HG02571 (cell line): ENCODE measurements around the gene PIK3C2G.

Experiments
- ATAC-seq: cut with Tn5 transposase; IDR thresholded peaks from one replicate; pipeline ENCODE4 v1.9.1; 2021; ENCODE audit warnings: mild to moderate bottlenecking, moderate library complexity; ENCODE audit not compliant: unreplicated experiment

PIK3C2G gene

GRCh38 chr12:18551106-18551505, 289.8 kb downstream of the PIK3C2G start:
- ATAC-seq = no peak

DNA sequence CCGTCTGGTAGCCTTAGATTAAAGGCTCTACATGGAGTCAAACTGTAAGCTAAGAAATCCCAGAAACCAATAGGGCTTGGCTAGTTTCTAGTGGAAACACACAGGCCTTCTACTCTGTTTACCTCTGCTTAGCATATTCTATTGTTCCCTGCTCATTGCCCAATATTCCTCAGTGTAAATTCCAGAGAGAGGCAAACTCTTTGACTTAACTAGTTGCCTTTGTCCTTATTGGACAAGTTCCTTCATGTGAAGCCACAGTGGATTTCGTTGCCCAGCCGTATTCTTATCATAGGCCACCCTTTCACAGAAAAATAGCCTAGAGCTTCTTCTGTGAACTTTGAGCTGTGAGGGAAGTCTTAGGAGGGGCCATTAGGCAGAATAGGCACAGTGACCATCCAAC, 290.4 kb downstream of the PIK3C2G start:
- no peak for ATAC-seq

GRCh38 chr12:18552829-18553228, 291.5 kb downstream of the PIK3C2G start:
- ATAC-seq = no peak

DNA sequence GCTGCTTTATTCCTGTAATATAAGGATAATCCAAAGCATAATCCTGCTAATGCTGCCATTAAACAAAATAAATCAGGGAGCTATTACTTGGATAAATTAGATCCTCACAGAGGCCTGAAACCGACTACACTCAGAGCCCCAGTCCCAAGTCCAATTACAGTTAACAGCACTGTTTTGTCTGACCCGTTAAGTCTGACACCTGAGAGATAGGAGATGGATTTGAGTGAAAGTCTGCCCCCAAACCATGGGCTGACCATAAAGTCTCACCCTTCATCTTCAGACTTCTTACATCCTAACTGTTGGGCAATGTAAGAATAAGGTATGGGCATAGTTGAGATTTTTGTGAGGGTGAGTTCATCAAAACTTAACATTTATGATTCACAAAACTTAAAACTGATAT, 294.8 kb downstream of the PIK3C2G start:
- no peak for ATAC-seq

DNA sequence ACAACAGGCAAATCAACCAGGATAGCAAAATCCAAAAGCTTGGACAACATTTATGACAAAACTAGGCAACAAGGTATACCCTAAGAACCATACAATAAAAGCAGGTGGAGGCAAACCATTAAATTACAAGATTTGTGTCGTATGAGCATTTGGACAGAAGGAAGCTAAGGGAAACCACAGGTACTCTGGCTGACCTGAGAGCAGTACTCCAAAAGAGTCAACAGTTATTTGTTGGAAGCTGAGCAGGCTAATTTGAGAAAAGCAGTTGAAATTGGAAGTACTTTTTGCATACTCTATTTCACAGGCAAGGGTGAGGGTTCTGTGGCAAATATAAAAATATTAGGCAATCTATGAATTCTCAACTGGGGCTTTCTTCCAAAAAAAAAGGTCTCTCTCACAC, 297.9 kb downstream of the PIK3C2G start:
- ATAC-seq = no peak

DNA sequence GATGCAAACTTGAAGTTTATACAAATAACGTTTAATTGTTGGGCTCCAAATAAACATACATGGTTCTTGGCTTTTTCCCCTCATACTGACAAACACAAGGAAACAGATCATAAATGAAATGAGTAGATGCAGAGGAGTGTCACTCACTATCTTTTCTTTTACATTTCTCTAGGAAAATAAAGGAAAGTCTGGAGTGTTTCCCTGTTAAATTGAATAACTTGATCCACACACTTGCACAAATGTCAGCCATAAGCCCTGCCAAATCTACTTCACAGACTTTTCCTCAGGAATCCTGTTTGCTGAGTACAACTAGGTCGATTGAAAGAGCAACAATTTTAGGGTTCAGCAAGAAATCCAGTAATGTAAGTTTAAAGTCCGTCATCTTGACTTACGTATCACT, 301.2 kb downstream of the PIK3C2G start:
- ATAC-seq = no peak

DNA sequence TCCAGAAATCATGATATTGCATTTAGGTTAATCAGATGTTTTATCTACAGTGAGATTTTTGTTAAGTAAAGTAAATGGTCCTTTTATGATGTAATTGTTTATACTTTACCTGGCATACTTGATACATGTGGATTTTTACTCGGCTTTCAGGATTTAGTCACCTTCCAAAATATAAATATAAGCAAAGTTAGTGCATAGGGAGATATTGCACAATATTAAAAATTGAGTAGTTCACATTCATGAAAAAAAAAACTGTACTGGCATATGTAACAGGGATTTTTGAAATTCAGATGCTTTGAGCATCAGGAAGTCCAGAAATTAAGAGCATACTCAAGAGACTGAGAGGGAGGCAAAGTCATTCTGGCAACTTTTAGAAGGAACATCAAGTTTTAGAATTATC, 303.0 kb downstream of the PIK3C2G start:
- ATAC-seq = no peak

GRCh38 chr12:18567787-18568186, 306.5 kb downstream of the PIK3C2G start:
- no peak for ATAC-seq

- ATAC-seq = no peak
Measured at GRCh38 chr12:18570543-18570942, 309.2 kb downstream of the PIK3C2G start.

GRCh38 chr12:18576104-18576626, 314.8 kb downstream of the PIK3C2G start:
- no peak for ATAC-seq

- ATAC-seq = no peak
Measured at GRCh38 chr12:18576648-18577047, 315.3 kb downstream of the PIK3C2G start.

- ATAC-seq = no peak
Measured at GRCh38 chr12:18578191-18578590, 316.9 kb downstream of the PIK3C2G start.

DNA sequence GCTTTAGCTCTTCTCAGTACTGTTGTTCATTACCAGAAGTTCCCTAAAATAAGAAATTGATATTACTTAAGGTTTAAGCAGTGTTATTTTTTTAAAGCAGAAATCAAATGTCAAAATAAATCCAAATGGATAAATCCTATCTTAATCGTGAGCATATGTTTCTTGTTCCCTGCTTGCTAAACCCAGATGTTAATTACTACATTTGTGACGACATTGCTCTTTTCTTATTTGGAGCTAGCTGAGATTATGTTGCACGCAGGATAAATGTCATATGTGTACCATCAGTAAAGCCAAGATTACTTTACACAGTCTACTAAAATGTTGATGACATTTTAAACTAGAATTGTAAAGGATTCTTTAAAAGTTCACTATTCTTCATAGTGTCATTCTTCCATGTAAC, 319.0 kb downstream of the PIK3C2G start:
- no peak for ATAC-seq

GRCh38 chr12:18580706-18581105, 319.4 kb downstream of the PIK3C2G start:
- ATAC-seq = no peak

- no peak for ATAC-seq
Measured at GRCh38 chr12:18581232-18581962, 320.1 kb downstream of the PIK3C2G start.

DNA sequence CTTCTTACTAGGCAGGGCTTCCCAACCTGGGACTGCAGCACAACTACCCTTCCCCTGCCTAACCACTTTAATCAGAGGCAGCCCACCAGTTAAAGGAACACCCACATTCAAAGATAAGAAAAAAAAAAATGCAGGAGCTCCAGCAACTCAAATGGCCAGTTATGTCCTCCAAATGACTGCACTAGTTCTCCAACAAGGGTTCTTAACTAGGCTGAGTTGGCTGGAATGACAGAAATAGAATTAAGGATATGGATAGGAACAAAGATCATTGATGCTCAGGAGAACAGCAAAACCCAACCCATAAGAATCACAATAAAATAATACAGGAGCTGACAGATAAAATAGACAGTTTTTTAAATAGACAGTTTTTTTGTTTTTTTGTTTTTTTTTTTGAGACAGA, 322.3 kb downstream of the PIK3C2G start:
- no peak for ATAC-seq

GRCh38 chr12:18586581-18586980, 325.3 kb downstream of the PIK3C2G start:
- ATAC-seq = no peak

DNA sequence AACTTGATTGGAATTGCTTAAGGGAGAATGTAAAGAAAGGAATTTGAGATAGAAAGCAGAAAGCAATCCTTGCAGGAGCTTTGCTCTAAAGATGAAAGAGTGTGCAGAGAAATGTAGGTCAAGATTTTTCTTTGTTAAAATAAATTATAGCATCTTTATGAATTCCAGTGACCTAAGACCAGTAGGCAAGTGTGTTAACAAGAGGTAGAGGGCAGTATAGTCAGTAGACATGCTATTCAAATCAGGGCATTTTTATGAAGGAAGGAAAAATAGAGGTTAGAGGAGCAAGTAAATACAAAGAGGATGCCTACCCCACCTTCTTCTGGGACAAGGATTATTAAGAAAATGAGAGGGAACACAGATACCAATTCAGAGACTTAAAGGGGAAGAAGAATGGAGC, 328.0 kb downstream of the PIK3C2G start:
- ATAC-seq = no peak

DNA sequence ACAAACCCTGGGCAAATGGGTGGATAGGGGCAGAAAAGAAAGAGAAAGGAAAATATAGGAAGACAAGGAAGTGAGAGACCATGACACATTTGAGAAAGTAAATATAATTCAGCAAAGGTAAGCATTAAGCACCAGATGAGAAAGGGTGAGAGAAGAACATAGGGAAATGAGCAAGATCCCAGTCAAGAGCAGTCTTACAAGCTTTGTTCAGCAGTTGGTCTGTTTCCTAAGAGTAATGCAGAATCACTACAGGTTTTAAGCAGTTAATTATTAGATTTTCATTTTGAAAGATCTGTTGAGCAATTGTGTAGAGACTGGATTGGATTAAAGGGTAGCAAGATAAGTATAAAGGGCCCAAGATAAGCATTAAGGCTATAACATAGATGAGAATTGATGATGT, 330.2 kb downstream of the PIK3C2G start:
- ATAC-seq = no peak

GRCh38 chr12:18595412-18595811, 334.1 kb downstream of the PIK3C2G start:
- no peak for ATAC-seq

GRCh38 chr12:18601962-18602361, 340.6 kb downstream of the PIK3C2G start:
- ATAC-seq = no peak

DNA sequence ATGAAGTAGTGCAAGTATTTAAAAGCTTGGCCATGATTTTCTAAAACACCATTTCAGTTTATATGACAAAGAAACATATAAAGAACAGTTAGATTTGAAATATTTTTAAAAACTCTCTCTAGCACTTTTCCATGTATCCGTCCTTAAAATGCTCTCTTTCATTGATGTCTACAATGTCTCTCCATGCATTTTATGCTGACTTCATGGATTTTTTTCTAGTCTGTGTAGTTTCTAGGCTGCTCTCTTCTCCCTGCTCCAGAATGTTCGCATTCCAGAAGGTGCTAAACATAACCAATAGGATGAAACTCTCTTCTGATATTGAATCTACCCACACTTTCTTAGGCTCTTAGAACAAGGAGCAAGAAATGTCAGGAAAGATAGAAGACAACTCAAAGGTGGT, 351.7 kb downstream of the PIK3C2G start:
- no peak for ATAC-seq

- ATAC-seq = no peak
Measured at GRCh38 chr12:18620986-18621385, 359.7 kb downstream of the PIK3C2G start.
